ENCODE results near the gene TEX36. TPM values are rescaled to one million over a fixed set of nuclear protein-coding genes. Genes with fewer than 3 reads are reported as not detected.
"Not testable (repeated sequence)": the region's sequence is repeated elsewhere in the genome, so short reads cannot be mapped to it uniquely, and the experiment has no call there.

Gene TEX36
- polyA plus RNA-seq, 1 experiment, result not detected

DNA sequence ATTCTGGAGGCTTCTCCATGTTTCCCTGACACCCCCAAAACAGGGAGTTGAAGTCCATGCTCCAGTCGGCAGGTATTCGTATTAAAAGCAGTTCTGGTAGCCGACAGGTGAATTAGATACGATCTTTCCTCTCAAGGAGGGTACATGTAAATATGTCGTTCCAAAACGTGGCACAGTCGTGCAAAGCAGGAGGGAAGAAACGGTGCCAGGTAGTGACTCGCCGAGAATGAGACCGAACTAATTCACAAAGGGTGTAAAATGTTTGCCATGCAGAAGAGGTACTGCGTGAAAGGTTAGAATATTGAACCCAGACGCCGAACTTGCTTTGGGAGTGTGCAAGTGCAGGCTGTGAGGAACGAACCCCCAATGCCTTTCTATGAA lies 37.0 kb upstream of the TEX36 start:
- TF ChIP-seq CTCF (IDR thresholded peaks at IDR 0.05; ENCODE audit: low read depth, low read length), result no peak
- ChIA-PET CTCF (no interaction called here), POLR2A (interaction anchor here (0.7 to 1.0 kb wide), 2 partner anchors 685 to 787 kb away, joined by 3 read pairs; no protein-coding TSS in a partner anchor)
- peaks cover 6% of the 10 kb centered on the region for H3K9me3 ChIP-seq (ENCODE audit: control insufficient read depth, insufficient read depth, low read length)
- H3K4me3 ChIP-seq (ENCODE audit: low read depth, low read length), result peak overlapping the region; percentile 97
- no peaks in the 10 kb centered on the region for H3K27me3 ChIP-seq (ENCODE audit: control insufficient read depth, insufficient read depth, low read length)
- peak overlapping the region; percentile 83 for H3K27ac ChIP-seq (ENCODE audit: low read depth, low read length)
- DNase-seq (ENCODE audit: low read depth, low spot score), result no peak

- Histone ChIP-seq H3K4me3 (ENCODE audit: low read depth, low read length) (peak within 1 kb of the TSS; percentile 97), H3K27me3 (ENCODE audit: control insufficient read depth, insufficient read depth, low read length) (no peaks in the 10 kb centered on the region), H3K9me3 (ENCODE audit: control insufficient read depth, insufficient read depth, low read length) (peaks cover 6% of the 10 kb centered on the region), H3K27ac (ENCODE audit: low read depth, low read length) (peak within 1 kb of the TSS; percentile 83)
- peak; percentile 97 for DNase-seq (ENCODE audit: low read depth, low spot score)
- POLR2A ChIA-PET, result interaction anchor here (0.5 to 1.0 kb wide), 4 partner anchors 12 to 684 kb away, joined by 3 to 4 read pairs (median 3); no protein-coding TSS in a partner anchor
- CTCF ChIA-PET, result no interaction called here
- no peak for TF ChIP-seq CTCF (IDR thresholded peaks at IDR 0.05; ENCODE audit: low read depth, low read length)
Observed at GRCh38 chr10:125719173-125720001, 36.4 kb upstream of the TEX36 start, which contains the start of gene EDRF1. EDRF1 (plus strand) TSS chr10:125719709; CDS start chr10:125719808, 99 bp downstream.

DNA sequence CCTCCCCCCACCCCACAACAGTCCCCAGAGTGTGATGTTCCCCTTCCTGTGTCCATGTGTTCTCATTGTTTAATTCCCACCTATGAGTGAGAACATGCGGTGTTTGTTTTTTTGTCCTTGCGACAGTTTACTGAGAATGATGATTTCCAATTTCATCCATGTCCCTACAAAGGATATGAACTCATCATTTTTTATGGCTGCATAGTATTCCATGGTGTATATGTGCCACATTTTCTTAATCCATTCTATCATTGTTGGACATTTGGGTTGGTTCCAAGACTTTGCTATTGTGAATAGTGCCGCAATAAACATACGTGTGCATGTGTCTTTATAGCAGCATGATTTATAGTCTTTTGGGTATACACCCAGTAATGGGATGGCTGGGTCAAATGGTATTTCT lies 31.8 kb upstream of the TEX36 start:
- POLR2A ChIA-PET, result not testable (repeated sequence)
- CTCF ChIA-PET, result interaction anchor here (0.8 kb wide), 1 partner anchor 14 kb away, joined by 3 read pairs; no protein-coding TSS in a partner anchor

GRCh38 chr10:125711110-125711750 lies 28.3 kb upstream of the TEX36 start:
- TF ChIP-seq CTCF (IDR thresholded peaks at IDR 0.05; ENCODE audit: low read depth, low read length), result no peak
- CTCF ChIA-PET, result interaction anchor here (0.9 kb wide), 1 partner anchor 663 kb away, joined by 4 read pairs; no protein-coding TSS in a partner anchor
- POLR2A ChIA-PET, result no interaction called here
- Histone ChIP-seq H3K4me3 (ENCODE audit: low read depth, low read length) (no peak overlapping the region), H3K27ac (ENCODE audit: low read depth, low read length) (no peak overlapping the region), H3K27me3 (ENCODE audit: control insufficient read depth, insufficient read depth, low read length) (peaks cover 5% of the 10 kb centered on the region), H3K9me3 (ENCODE audit: control insufficient read depth, insufficient read depth, low read length) (no peaks in the 10 kb centered on the region)
- no peak for DNase-seq (ENCODE audit: low read depth, low spot score)

More for the DNA sequence above, 31.8 kb upstream of the TEX36 start:
- not testable (repeated sequence) for H3K4me3 ChIP-seq (ENCODE audit: low read depth, low read length); H3K27me3 ChIP-seq (ENCODE audit: control insufficient read depth, insufficient read depth, low read length); DNase-seq (ENCODE audit: low read depth, low spot score); H3K27ac ChIP-seq (ENCODE audit: low read depth, low read length); H3K9me3 ChIP-seq (ENCODE audit: control insufficient read depth, insufficient read depth, low read length)

- Histone ChIP-seq H3K27me3 (ENCODE audit: control insufficient read depth, insufficient read depth, low read length) (peaks cover 5% of the 10 kb centered on the region), H3K9me3 (ENCODE audit: control insufficient read depth, insufficient read depth, low read length) (no peaks in the 10 kb centered on the region), H3K4me3 (ENCODE audit: low read depth, low read length) (no peak overlapping the region), H3K27ac (ENCODE audit: low read depth, low read length) (no peak overlapping the region)
- TF ChIP-seq CTCF (IDR thresholded peaks at IDR 0.05; ENCODE audit: low read depth, low read length), result no peak
- ChIA-PET CTCF (interaction anchor here (0.7 kb wide), 1 partner anchor 662 kb away, joined by 3 read pairs; no protein-coding TSS in a partner anchor), POLR2A (no interaction called here)
- no peak for DNase-seq (ENCODE audit: low read depth, low spot score)
Observed at GRCh38 chr10:125709553-125710474, 26.9 kb upstream of the TEX36 start.

All from AG04450 (cell line).